Embryonic facial prominence (tissue), 1 donor: Measurements from ENCODE around the gene SEMA5B.

Source experiments
- DNase-seq: peaks from one replicate; pipeline ENCODE4 v3.0.0-alpha.2; 2016; ENCODE audit errors: extremely low spot score

SEMA5B gene

GRCh38 chr3:122993124-122993978, 34.2 kb downstream of the SEMA5B start:
- no peak for DNase-seq

GRCh38 chr3:122992676-122993075, 34.9 kb downstream of the SEMA5B start:
- DNase-seq, result no peak

GRCh38 chr3:122992133-122992532, 35.4 kb downstream of the SEMA5B start:
- DNase-seq, result no peak

GRCh38 chr3:122991236-122991985, 36.2 kb downstream of the SEMA5B start:
- DNase-seq, result no peak

- no peak for DNase-seq
Observed at GRCh38 chr3:122989856-122990575, 37.5 kb downstream of the SEMA5B start.

GRCh38 chr3:122988508-122988907, 39.1 kb downstream of the SEMA5B start:
- no peak for DNase-seq

GRCh38 chr3:122987736-122988319, 39.7 kb downstream of the SEMA5B start:
- DNase-seq, result no peak

GRCh38 chr3:122987231-122987630, 40.3 kb downstream of the SEMA5B start:
- DNase-seq, result no peak

- DNase-seq, result no peak
Observed at GRCh38 chr3:122986693-122987179, 40.8 kb downstream of the SEMA5B start.

- DNase-seq, result no peak
Observed at GRCh38 chr3:122985539-122985938, 42.0 kb downstream of the SEMA5B start.

- no peak for DNase-seq
Observed at GRCh38 chr3:122984650-122985049, 42.9 kb downstream of the SEMA5B start.

GRCh38 chr3:122984007-122984406, 43.6 kb downstream of the SEMA5B start:
- no peak for DNase-seq

GRCh38 chr3:122982216-122983185, 45.1 kb downstream of the SEMA5B start:
- DNase-seq, result no peak

- DNase-seq, result no peak
Observed at GRCh38 chr3:122979211-122979610, 48.4 kb downstream of the SEMA5B start.

GRCh38 chr3:122978569-122978968, 49.0 kb downstream of the SEMA5B start:
- no peak for DNase-seq

- no peak for DNase-seq
Observed at GRCh38 chr3:122977746-122978466, 49.7 kb downstream of the SEMA5B start.

GRCh38 chr3:122975924-122976293, 51.7 kb downstream of the SEMA5B start:
- DNase-seq, result no peak

- no peak for DNase-seq
Observed at GRCh38 chr3:122975163-122975923, 52.2 kb downstream of the SEMA5B start.

GRCh38 chr3:122974764-122975162, 52.8 kb downstream of the SEMA5B start:
- DNase-seq, result no peak
